Prostate gland (tissue), 2 donors: ENCODE data around the gene ADAMTS13. TPM values are rescaled to one million over a fixed set of nuclear protein-coding genes. Genes with fewer than 3 reads are reported as not detected.

ENCODE experiments used
- DNase-seq: peaks from one replicate; pipeline ENCODE4 v3.0.0-alpha.2; 2019; ENCODE audit warnings: low spot score
- H3K27ac ChIP-seq, 2 donors: fragments of 200-600 bp; sonication (generic); 2 replicates each; pipeline ENCODE4 v1.5.1; 2017 to 2019
- H3K27me3 ChIP-seq: fragments of 200-600 bp; sonication (generic); replicated peaks from 2 replicates; pipeline ENCODE4 v1.5.1; 2019; ENCODE audit not compliant: insufficient read depth
- H3K36me3 ChIP-seq, 2 donors: fragments of 200-600 bp; sonication (generic); 1 replicate in 1 of 2; 2 replicates in 1 of 2; pipeline versions ENCODE4 v1.5.1 to v1.8.1; 2017 to 2019
- H3K4me1 ChIP-seq: fragments of 200-600 bp; sonication (generic); replicated peaks from 2 replicates; pipeline ENCODE4 v1.5.1; 2019
- H3K4me3 ChIP-seq, 2 donors: fragments of 200-600 bp; sonication (generic); 2 replicates each; pipeline ENCODE4 v1.5.1; 2017 to 2019
- H3K9me3 ChIP-seq: fragments of 200-600 bp; sonication (generic); 2 replicates; pipeline ENCODE4 v1.5.1; 2017
- CTCF ChIP-seq, 4 experiments: fragments of 200-600 bp in 2 of 4; fragments of 450-650 bp in 2 of 4; sonication (generic) in 2 of 4; IDR thresholded peaks; 1 replicate in 3 of 4; 2 replicates in 1 of 4; pipeline ENCODE4 v1.5.1; 2016 to 2019; ENCODE audit warnings: antibody characterized with exemption in 4 of 4, mild to moderate bottlenecking in 2 of 4, moderate library complexity in 2 of 4
- POLR2A ChIP-seq: fragments of 450-650 bp; IDR thresholded peaks from one replicate; pipeline ENCODE4 v1.6.1; 2016; ENCODE audit warnings: antibody characterized with exemption, mild to moderate bottlenecking
- POLR2AphosphoS5 ChIP-seq: sonication (generic); formaldehyde crosslinking; IDR thresholded peaks from one replicate; pipeline ENCODE4 v1.6.1; 2017; ENCODE audit warnings: antibody characterized with exemption
- WGBS: methylation state at CpG from one replicate; pipeline ENCODE4 v1.1.5; 2018; 5-methylcytosine and 5-hydroxymethylcytosine counted together
- intact Hi-C: fragments of 100-400 bp; cut with DNase I; formaldehyde crosslinking; loops from one replicate; pipeline ENCODE4 v1.14.2; 2022
- total RNA-seq, 2 donors: library from RNA; depleted of rRNA; stranded (reverse); fragments of >200 nt; gene quantifications; one replicate each; pipeline ENCODE4 v1.1.0, GENCODE V29; 2016

The ADAMTS13 gene
- total RNA-seq, 2 donors from 2014 or later, result 2.8 to 8.1 TPM

- Histone ChIP-seq H3K27me3 (no peaks in the 10 kb centered on the region), H3K27ac (peak within 1 kb of the TSS; percentile 71 to 78), H3K9me3 (no peaks in the 10 kb centered on the region), H3K4me1 (no peaks in the 10 kb centered on the region), H3K4me3 (peak within 1 kb of the TSS; percentile 67 to 84), H3K36me3 (peaks cover 0 to 14% of the 10 kb centered on the region in 2 donors)
- peak; percentile 51 for DNase-seq
- intact Hi-C loops, result loop anchor here (5.0 kb wide), 1 partner anchor 40 kb away; the partner anchor contains the start of gene CACFD1
- 2% methylated on average over 69 of the region's 75 CpGs for WGBS
- TF ChIP-seq CTCF (IDR thresholded peaks at IDR 0.05) (no peak), POLR2AphosphoS5 (peak; percentile 78), POLR2A (peak; percentile 20)
Measured at GRCh38 chr9:133417541-133418461, 4.4 kb upstream of the ADAMTS13 start, which contains the start of gene REXO4. Gene REXO4, minus strand, starts transcription at chr9:133418010. Its CDS starts 166 bp downstream, at chr9:133417844.

GRCh38 chr9:133419005-133419404 is 3.2 kb upstream of the ADAMTS13 start:
- intact Hi-C loops, result loop anchor here (5.0 kb wide), 1 partner anchor 38 kb away; the partner anchor contains the start of gene CACFD1
- H3K36me3 ChIP-seq, result peaks cover 0 to 7% of the 10 kb centered on the region in 2 donors
- H3K9me3 ChIP-seq, result no peaks in the 10 kb centered on the region
- no peak for DNase-seq
- H3K27ac ChIP-seq, result no peak overlapping the region
- H3K4me1 ChIP-seq, result no peaks in the 10 kb centered on the region
- no peaks in the 10 kb centered on the region for H3K27me3 ChIP-seq
- 82% methylated on average over 13 of the region's 13 CpGs for WGBS
- TF ChIP-seq POLR2AphosphoS5 (no peak), CTCF (IDR thresholded peaks at IDR 0.05) (no peak), POLR2A (no peak)
- H3K4me3 ChIP-seq, result no peak overlapping the region

GRCh38 chr9:133420392-133420827 is 1.8 kb upstream of the ADAMTS13 start:
- Histone ChIP-seq H3K36me3 (no peaks in the 10 kb centered on the region), H3K9me3 (no peaks in the 10 kb centered on the region), H3K4me3 (no peak overlapping the region), H3K27me3 (no peaks in the 10 kb centered on the region), H3K4me1 (no peaks in the 10 kb centered on the region), H3K27ac (no peak overlapping the region)
- DNase-seq, result no peak
- intact Hi-C loops, result no loop called here
- WGBS, result 62% methylated on average over 5 of the region's 5 CpGs
- no peak for TF ChIP-seq CTCF (IDR thresholded peaks at IDR 0.05)
- TF ChIP-seq POLR2A, result no peak
- no peak for TF ChIP-seq POLR2AphosphoS5

- WGBS, result 62% methylated on average over 3 of the region's 3 CpGs
- Histone ChIP-seq H3K27me3 (no peaks in the 10 kb centered on the region), H3K9me3 (no peaks in the 10 kb centered on the region), H3K4me3 (no peak overlapping the region), H3K36me3 (no peaks in the 10 kb centered on the region), H3K4me1 (no peaks in the 10 kb centered on the region), H3K27ac (no peak overlapping the region)
- intact Hi-C loops, result no loop called here
- no peak for DNase-seq
- TF ChIP-seq POLR2A, result no peak
- TF ChIP-seq POLR2AphosphoS5, result no peak
- no peak for TF ChIP-seq CTCF (IDR thresholded peaks at IDR 0.05)
Measured at GRCh38 chr9:133423216-133423615, 1.0 kb downstream of the ADAMTS13 start.
